ENCODE data around the gene DENND11.

The DENND11 gene

GRCh38 chr7:141715018-141715417 is 13.1 kb upstream of the DENND11 start:
- H3K9me3 Mint-ChIP-seq (ENCODE audit: low read depth), result no peaks in the 10 kb centered on the region
- no peaks in the 10 kb centered on the region for H3K4me1 Mint-ChIP-seq (ENCODE audit: low read depth)
- H3K4me3 Mint-ChIP-seq, result no peak overlapping the region
- no peak overlapping the region for H3K27ac Mint-ChIP-seq
- H3K27me3 Mint-ChIP-seq, result no peaks in the 10 kb centered on the region
- H3K36me3 Mint-ChIP-seq, result peaks cover 7% of the 10 kb centered on the region

- Mint-ChIP-seq H3K9me3 (ENCODE audit: low read depth) (no peaks in the 10 kb centered on the region), H3K4me1 (ENCODE audit: low read depth) (no peaks in the 10 kb centered on the region), H3K4me3 (no peak overlapping the region), H3K36me3 (peaks cover 7% of the 10 kb centered on the region), H3K27me3 (no peaks in the 10 kb centered on the region), H3K27ac (no peak overlapping the region)
These were observed 12.6 kb upstream of the DENND11 start for GRCh38 chr7:141714571-141714970.

- Mint-ChIP-seq H3K9me3 (ENCODE audit: low read depth) (no peaks in the 10 kb centered on the region), H3K27me3 (no peaks in the 10 kb centered on the region), H3K36me3 (peaks cover 7% of the 10 kb centered on the region), H3K27ac (no peak overlapping the region), H3K4me1 (ENCODE audit: low read depth) (no peaks in the 10 kb centered on the region), H3K4me3 (no peak overlapping the region)
These were observed 11.9 kb upstream of the DENND11 start for GRCh38 chr7:141713890-141714289.

DNA sequence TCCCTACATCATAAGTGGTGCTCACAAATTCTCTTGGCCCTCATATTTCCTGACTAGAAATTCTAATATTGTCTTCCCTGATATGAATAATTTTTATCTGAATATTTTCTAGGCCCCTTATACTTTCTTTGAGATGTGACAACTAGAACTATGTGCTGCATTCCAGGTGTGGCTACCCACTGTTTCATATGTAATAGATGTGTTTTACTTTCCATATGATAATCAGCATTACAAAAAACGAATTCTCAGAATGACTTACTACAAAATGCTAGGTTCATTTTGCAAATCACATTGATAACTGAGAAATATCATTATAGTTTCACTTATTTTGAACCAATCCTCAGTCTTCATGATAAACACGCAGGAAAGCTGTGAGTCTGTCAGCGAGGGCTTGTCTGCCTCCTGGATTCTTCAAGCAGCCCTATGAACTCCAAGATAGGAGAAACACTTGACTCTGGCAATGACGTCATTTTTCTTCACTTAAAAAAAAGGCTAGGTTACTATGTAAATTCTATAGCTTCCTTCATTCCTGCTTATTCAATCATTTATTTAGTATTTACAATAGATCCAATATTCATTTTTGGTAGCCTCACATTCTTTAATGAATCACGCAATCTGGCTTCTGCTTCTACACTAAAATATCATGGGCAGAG is 10.8 kb upstream of the DENND11 start:
- H3K4me1 Mint-ChIP-seq (ENCODE audit: low read depth), result no peaks in the 10 kb centered on the region
- no peak overlapping the region for H3K4me3 Mint-ChIP-seq
- H3K27me3 Mint-ChIP-seq, result no peaks in the 10 kb centered on the region
- H3K27ac Mint-ChIP-seq, result no peak overlapping the region
- no peaks in the 10 kb centered on the region for H3K9me3 Mint-ChIP-seq (ENCODE audit: low read depth)
- H3K36me3 Mint-ChIP-seq, result peaks cover 4% of the 10 kb centered on the region

GRCh38 chr7:141710301-141710700 is 8.3 kb upstream of the DENND11 start:
- no peaks in the 10 kb centered on the region for H3K9me3 Mint-ChIP-seq (ENCODE audit: low read depth)
- no peak overlapping the region for H3K4me3 Mint-ChIP-seq
- H3K4me1 Mint-ChIP-seq (ENCODE audit: low read depth), result no peaks in the 10 kb centered on the region
- H3K27me3 Mint-ChIP-seq, result no peaks in the 10 kb centered on the region
- H3K27ac Mint-ChIP-seq, result no peak overlapping the region
- H3K36me3 Mint-ChIP-seq, result peaks cover 3% of the 10 kb centered on the region

DNA sequence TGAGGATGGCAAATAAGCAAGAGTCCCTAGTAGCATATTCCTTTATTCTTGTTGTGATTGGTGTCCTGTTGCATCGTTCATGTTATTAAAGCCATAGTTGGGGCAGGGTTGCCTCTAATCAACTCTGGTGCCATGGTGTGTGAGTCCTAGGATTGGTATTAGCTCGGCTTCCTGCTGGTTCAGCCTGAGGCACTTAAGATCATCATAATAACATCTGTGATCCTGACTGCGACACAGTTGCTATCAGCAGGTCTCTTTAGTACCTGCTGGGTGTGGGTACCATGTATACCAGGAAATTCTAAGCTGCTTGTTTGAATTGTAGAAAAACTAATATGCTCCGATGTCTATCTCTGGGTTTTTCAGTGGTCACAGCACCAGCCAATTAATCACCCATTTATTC is 7.8 kb upstream of the DENND11 start:
- no peak overlapping the region for H3K27ac Mint-ChIP-seq
- no peaks in the 10 kb centered on the region for H3K27me3 Mint-ChIP-seq
- no peaks in the 10 kb centered on the region for H3K9me3 Mint-ChIP-seq (ENCODE audit: low read depth)
- H3K36me3 Mint-ChIP-seq, result peaks cover 3% of the 10 kb centered on the region
- no peaks in the 10 kb centered on the region for H3K4me1 Mint-ChIP-seq (ENCODE audit: low read depth)
- H3K4me3 Mint-ChIP-seq, result no peak overlapping the region

- Mint-ChIP-seq H3K4me1 (ENCODE audit: low read depth) (no peaks in the 10 kb centered on the region), H3K27ac (no peak overlapping the region), H3K36me3 (peaks cover 3% of the 10 kb centered on the region), H3K9me3 (ENCODE audit: low read depth) (no peaks in the 10 kb centered on the region), H3K4me3 (no peak overlapping the region), H3K27me3 (no peaks in the 10 kb centered on the region)
These were observed 7.4 kb upstream of the DENND11 start for GRCh38 chr7:141709318-141709717.

GRCh38 chr7:141708351-141708750 is 6.4 kb upstream of the DENND11 start, which contains the start of gene WEE2:
Gene WEE2 (plus strand): TSS chr7:141708353. CDS start chr7:141708759, 406 bp downstream.
- no peak within 1 kb of the TSS for H3K27ac Mint-ChIP-seq
- no peaks in the 10 kb centered on the region for H3K4me1 Mint-ChIP-seq (ENCODE audit: low read depth)
- no peak within 1 kb of the TSS for H3K4me3 Mint-ChIP-seq

GRCh38 chr7:141706239-141707064 is 4.5 kb upstream of the DENND11 start:
- Mint-ChIP-seq H3K36me3 (peaks cover 3% of the 10 kb centered on the region), H3K4me1 (ENCODE audit: low read depth) (peaks cover 4% of the 10 kb centered on the region), H3K4me3 (no peak overlapping the region), H3K27ac (no peak overlapping the region), H3K27me3 (no peaks in the 10 kb centered on the region), H3K9me3 (ENCODE audit: low read depth) (no peaks in the 10 kb centered on the region)

More at GRCh38 chr7:141708351-141708750, 6.4 kb upstream of the DENND11 start, which contains the start of gene WEE2:
- Mint-ChIP-seq H3K9me3 (ENCODE audit: low read depth) (no peaks in the 10 kb centered on the region), H3K27me3 (no peaks in the 10 kb centered on the region), H3K36me3 (peaks cover 3% of the 10 kb centered on the region)

DNA sequence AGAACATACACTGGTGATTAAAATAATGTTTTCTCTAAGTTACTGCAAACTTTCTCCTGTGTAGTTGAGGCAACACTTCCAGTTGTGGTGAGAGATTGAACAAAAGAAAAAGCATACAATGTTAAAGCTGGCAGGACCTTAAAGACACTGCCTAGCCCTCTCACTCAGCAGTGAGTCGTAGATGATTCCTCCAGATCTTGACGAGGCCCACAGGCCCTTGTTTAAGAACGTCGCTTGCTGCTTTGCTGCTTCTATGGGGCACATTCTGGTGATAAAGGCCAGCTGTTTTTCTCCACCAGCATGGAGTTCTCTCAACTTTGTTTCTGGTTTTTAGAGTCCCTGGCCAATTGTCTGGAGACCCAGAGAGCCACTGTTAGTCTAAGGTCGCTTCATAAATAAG is 2.8 kb upstream of the DENND11 start:
- Mint-ChIP-seq H3K9me3 (ENCODE audit: low read depth) (no peaks in the 10 kb centered on the region), H3K4me1 (ENCODE audit: low read depth) (peaks cover 18% of the 10 kb centered on the region), H3K27me3 (no peaks in the 10 kb centered on the region), H3K36me3 (no peaks in the 10 kb centered on the region), H3K27ac (no peak overlapping the region), H3K4me3 (no peak overlapping the region)

DNA sequence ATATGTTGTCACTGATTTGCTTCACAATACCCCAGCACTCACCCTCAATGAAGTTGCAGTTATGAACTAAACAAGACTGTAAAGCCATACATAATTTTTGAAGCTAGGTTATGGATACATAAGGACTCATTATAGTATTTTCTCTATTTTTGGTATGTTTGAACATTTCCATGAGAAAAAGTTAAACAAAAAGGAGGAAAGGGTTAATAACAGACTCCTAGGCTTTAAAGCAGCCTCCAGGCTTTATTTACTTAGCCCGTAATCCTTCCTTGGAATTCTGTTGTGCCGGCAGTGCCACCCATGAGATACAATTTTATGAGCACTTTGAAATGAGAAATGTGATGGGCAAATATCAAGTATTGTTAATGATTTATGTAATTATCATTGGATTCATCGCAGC is 2.1 kb upstream of the DENND11 start:
- H3K27me3 Mint-ChIP-seq, result no peaks in the 10 kb centered on the region
- H3K36me3 Mint-ChIP-seq, result no peaks in the 10 kb centered on the region
- no peak overlapping the region for H3K27ac Mint-ChIP-seq
- H3K9me3 Mint-ChIP-seq (ENCODE audit: low read depth), result no peaks in the 10 kb centered on the region
- H3K4me3 Mint-ChIP-seq, result no peak overlapping the region
- peaks cover 22% of the 10 kb centered on the region for H3K4me1 Mint-ChIP-seq (ENCODE audit: low read depth)

DNA sequence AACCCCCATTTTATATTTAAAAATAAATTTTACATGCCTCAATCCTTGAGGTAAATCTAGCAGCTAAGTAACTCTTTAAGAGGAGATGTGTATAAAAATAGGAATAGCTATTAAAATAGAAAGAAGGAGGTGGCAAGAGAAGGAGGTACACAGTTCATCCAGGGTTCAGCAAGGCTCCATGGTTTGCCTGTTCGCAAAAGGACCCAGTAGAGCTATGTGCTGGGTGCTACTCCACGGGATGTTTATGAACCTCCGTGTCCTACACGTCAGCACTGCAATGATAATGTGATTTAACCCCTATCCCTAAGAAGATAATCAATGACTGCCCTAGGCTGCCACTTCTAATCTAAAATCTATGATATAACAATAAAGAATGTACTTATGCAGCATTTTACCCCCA is 926 bp upstream of the DENND11 start:
- H3K27ac Mint-ChIP-seq, result no peak overlapping the region

GRCh38 chr7:141701489-141702046 is 398 bp downstream of the DENND11 start:
- no peaks in the 10 kb centered on the region for H3K9me3 Mint-ChIP-seq (ENCODE audit: low read depth)
- H3K27me3 Mint-ChIP-seq, result no peaks in the 10 kb centered on the region

More for the DNA sequence above, 926 bp upstream of the DENND11 start:
- Mint-ChIP-seq H3K36me3 (no peaks in the 10 kb centered on the region), H3K9me3 (ENCODE audit: low read depth) (no peaks in the 10 kb centered on the region), H3K4me3 (peak overlapping the region; percentile 85), H3K27me3 (no peaks in the 10 kb centered on the region), H3K4me1 (ENCODE audit: low read depth) (peaks cover 34% of the 10 kb centered on the region)

DNA sequence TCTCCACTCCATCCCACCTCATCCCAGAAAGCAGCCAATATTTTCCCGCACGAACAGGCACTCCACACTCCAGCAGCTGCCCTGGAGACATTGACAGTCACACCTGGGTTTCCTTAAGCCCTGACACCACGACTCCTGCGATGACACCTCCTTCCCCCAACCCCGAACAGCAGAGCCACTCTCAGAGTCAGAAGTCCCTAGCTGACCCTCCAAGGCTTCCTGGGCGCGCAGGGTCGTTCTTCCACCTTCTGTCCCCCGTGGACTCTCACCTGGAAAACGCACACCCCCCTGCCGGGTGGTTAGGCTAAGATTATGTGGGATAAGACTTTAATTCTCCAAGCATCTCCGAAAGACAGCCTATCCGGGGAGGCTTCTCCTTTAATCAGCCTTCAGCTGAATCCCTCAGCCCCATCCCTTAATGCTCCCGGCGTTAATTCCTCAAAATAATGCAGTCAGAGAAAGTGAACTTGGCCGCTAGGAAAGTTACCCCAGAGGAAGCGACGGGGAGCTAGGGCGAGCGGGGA is 1.1 kb downstream of the DENND11 start:
- Mint-ChIP-seq H3K36me3 (peaks cover 3% of the 10 kb centered on the region), H3K4me3 (peak overlapping the region; percentile 92), H3K4me1 (ENCODE audit: low read depth) (peaks cover 54% of the 10 kb centered on the region), H3K9me3 (ENCODE audit: low read depth) (no peaks in the 10 kb centered on the region), H3K27ac (peak overlapping the region; percentile 84), H3K27me3 (no peaks in the 10 kb centered on the region)

More at GRCh38 chr7:141701489-141702046, 398 bp downstream of the DENND11 start:
- Mint-ChIP-seq H3K4me1 (ENCODE audit: low read depth) (peaks cover 48% of the 10 kb centered on the region), H3K4me3 (peak overlapping the region; percentile 92), H3K36me3 (peaks cover 3% of the 10 kb centered on the region), H3K27ac (peak overlapping the region; percentile 51)

DNA sequence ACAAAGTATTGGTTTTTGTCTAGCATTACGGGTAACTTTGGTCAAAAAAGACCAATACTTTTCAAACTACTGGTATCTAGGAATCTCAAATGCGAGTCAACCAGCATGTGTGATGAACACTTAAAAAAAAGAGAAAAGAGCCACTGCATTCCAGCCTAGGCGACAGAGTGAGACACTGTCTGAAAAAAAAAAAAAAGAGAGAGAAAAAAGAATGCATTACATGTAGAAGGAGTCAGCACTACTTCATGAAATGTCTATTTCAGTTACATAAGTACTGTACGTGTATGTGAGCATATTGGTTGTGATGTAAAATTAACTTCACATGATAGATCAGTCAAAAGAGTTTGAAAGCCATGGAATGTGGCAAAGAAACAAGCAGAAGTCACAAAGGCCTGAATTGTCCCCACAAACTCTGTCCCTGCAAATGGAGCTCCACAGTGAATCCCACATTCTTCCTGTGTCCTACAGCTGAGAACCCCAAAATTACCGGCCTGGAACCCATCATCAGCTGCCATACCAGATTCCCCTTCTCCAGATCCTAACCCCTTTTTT is 1.6 kb downstream of the DENND11 start:
- peak overlapping the region; percentile 92 for H3K4me3 Mint-ChIP-seq
- H3K4me1 Mint-ChIP-seq (ENCODE audit: low read depth), result peaks cover 60% of the 10 kb centered on the region
- no peaks in the 10 kb centered on the region for H3K9me3 Mint-ChIP-seq (ENCODE audit: low read depth)
- H3K27me3 Mint-ChIP-seq, result no peaks in the 10 kb centered on the region
- H3K36me3 Mint-ChIP-seq, result peaks cover 3% of the 10 kb centered on the region
- peak overlapping the region; percentile 84 for H3K27ac Mint-ChIP-seq
